ENCODE results near the gene CCN2.
A peak's percentile ranks its signal among the peaks of the same experiment; 100 is the strongest.

Gene CCN2

DNA sequence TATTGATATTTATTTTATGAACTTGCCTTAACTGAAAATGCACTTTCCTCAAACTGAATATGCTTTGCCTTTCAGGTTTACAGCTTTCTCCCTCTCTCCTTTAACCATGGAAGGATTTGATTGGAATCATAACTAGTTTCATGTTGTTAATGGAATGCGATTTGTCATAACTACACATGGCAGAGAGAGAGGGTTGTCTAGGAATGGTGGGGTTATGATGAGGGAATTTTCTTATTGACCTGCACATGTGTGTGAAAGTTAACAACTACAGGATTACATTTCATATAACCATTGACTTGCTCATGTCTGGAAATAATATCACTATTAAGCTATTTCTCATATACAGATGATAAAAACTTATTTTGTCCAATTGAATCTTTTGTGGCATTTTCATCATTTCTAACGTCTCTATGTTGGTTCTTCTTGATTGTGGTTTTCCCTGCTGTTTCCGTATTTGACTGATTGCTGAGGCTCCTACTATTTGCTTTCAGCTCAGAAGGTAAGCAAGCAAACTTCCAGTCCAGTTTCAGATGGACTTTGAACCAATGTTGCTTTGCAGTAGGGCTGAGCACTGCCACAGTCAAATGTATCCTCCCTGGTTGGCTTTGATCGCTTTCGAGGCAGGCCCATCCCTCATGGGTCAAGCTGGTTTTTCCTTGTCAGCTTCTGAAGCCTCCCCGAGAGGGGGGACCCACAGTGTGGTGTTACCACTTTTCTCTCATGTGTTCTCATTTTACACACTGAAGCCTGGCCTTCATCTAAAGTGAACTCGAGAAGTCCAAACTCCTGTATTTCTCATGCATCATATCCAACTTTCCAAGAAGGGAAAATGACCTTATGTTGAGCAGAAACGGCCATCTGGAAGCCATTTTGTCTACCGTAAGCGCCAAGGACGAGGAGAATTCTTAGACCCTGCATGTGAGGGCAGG lies 7.6 kb upstream of the CCN2 start:
- Histone ChIP-seq H3K27me3 (ENCODE audit: insufficient read depth, poor library complexity, severe bottlenecking) (no peaks in the 10 kb centered on the region), H3K27ac (ENCODE audit: poor library complexity, severe bottlenecking) (no peak overlapping the region), H3K9me3 (ENCODE audit: severe bottlenecking) (no peaks in the 10 kb centered on the region), H3K36me3 (ENCODE audit: low read depth) (no peaks in the 10 kb centered on the region), H3K4me3 (ENCODE audit: severe bottlenecking) (no peak overlapping the region), H3K4me1 (ENCODE audit: insufficient read depth, poor library complexity, severe bottlenecking) (peaks cover 15% of the 10 kb centered on the region)
- ATAC-seq (ENCODE audit: low read depth) (no peak), DNase-seq (ENCODE audit: low spot score) (no peak)
- TF ChIP-seq, protein P1, sequence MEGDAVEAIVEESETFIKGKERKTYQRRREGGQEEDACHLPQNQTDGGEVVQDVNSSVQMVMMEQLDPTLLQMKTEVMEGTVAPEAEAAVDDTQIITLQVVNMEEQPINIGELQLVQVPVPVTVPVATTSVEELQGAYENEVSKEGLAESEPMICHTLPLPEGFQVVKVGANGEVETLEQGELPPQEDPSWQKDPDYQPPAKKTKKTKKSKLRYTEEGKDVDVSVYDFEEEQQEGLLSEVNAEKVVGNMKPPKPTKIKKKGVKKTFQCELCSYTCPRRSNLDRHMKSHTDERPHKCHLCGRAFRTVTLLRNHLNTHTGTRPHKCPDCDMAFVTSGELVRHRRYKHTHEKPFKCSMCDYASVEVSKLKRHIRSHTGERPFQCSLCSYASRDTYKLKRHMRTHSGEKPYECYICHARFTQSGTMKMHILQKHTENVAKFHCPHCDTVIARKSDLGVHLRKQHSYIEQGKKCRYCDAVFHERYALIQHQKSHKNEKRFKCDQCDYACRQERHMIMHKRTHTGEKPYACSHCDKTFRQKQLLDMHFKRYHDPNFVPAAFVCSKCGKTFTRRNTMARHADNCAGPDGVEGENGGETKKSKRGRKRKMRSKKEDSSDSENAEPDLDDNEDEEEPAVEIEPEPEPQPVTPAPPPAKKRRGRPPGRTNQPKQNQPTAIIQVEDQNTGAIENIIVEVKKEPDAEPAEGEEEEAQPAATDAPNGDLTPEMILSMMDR (IDR thresholded peaks at IDR 0.05; ENCODE audit: poor library complexity, severe bottlenecking), result no peak

DNA sequence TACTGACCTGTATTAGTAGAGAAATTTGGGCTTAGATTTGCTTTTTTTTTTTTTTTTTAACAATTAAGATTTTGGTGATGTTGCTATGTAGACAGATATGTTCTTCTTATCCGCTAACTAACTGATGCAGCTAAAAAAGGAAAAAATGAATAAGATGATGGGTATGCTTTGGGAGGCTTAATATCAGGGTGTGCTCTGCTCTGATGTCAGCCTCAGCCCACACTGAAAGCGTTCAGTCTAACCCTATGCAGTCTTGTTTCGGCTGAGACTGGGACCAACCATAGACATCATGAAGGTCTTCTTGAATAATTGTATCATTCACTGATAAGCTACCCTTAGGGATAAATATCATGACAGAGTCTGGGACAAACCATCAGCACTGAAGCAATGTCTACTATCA lies 6.9 kb upstream of the CCN2 start:
- no peak for ATAC-seq (ENCODE audit: low read depth)
- no peak overlapping the region for H3K27ac ChIP-seq (ENCODE audit: poor library complexity, severe bottlenecking)
- no peak overlapping the region for H3K4me3 ChIP-seq (ENCODE audit: severe bottlenecking)
- TF ChIP-seq, protein P1 (IDR thresholded peaks at IDR 0.05; ENCODE audit: poor library complexity, severe bottlenecking), result no peak
- H3K4me1 ChIP-seq (ENCODE audit: insufficient read depth, poor library complexity, severe bottlenecking), result peaks cover 17% of the 10 kb centered on the region
- H3K36me3 ChIP-seq (ENCODE audit: low read depth), result no peaks in the 10 kb centered on the region
- DNase-seq (ENCODE audit: low spot score), result no peak
- H3K9me3 ChIP-seq (ENCODE audit: severe bottlenecking), result no peaks in the 10 kb centered on the region
- no peaks in the 10 kb centered on the region for H3K27me3 ChIP-seq (ENCODE audit: insufficient read depth, poor library complexity, severe bottlenecking)

DNA sequence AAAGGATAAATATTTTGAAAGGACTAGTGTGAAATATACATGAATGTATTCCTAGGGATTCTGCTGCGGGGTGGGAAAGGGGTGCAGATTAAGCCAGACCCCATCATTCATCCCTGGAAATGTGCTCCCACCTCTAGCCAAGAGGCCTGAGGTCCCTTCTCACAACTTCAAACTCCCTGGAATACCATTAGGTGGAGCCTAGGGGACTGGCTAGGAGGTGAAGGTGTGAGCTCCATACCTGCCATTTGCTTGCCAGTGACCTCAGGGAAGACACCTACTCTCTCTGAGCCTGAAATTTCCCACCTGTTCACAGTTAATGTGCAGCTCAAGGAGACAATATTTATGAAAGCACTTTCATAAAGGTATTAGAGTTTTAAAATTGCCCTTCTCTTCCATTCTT lies 4.7 kb upstream of the CCN2 start:
- ATAC-seq (ENCODE audit: low read depth), result no peak
- no peak overlapping the region for H3K27ac ChIP-seq (ENCODE audit: poor library complexity, severe bottlenecking)
- H3K4me3 ChIP-seq (ENCODE audit: severe bottlenecking), result no peak overlapping the region
- TF ChIP-seq, protein P1 (IDR thresholded peaks at IDR 0.05; ENCODE audit: poor library complexity, severe bottlenecking), result no peak
- H3K9me3 ChIP-seq (ENCODE audit: severe bottlenecking), result no peaks in the 10 kb centered on the region
- H3K27me3 ChIP-seq (ENCODE audit: insufficient read depth, poor library complexity, severe bottlenecking), result no peaks in the 10 kb centered on the region
- no peak for DNase-seq (ENCODE audit: low spot score)
- no peaks in the 10 kb centered on the region for H3K36me3 ChIP-seq (ENCODE audit: low read depth)
- peaks cover 29% of the 10 kb centered on the region for H3K4me1 ChIP-seq (ENCODE audit: insufficient read depth, poor library complexity, severe bottlenecking)

DNA sequence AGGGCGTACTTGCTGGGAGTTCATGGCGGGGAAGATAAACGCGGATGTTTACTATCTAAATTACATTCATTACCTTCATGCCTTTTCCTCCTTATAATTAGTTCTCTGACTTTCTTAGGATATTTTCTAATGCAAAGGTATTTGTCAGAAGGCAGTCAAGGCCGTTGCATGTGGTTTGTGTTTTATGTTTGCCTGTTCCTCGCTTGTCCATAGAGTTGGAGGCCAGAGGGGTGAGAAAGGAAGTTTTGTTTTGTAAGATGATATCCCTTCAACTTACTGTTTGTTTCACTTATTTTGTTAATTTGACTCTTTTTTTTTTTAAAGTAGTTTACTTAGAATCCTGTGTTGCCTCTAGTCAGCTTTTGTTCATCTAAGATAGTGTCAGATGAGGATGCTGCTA lies 4.0 kb upstream of the CCN2 start:
- Histone ChIP-seq H3K27me3 (ENCODE audit: insufficient read depth, poor library complexity, severe bottlenecking) (no peaks in the 10 kb centered on the region), H3K4me3 (ENCODE audit: severe bottlenecking) (no peak overlapping the region), H3K4me1 (ENCODE audit: insufficient read depth, poor library complexity, severe bottlenecking) (peaks cover 29% of the 10 kb centered on the region), H3K36me3 (ENCODE audit: low read depth) (peaks cover 2% of the 10 kb centered on the region), H3K9me3 (ENCODE audit: severe bottlenecking) (no peaks in the 10 kb centered on the region), H3K27ac (ENCODE audit: poor library complexity, severe bottlenecking) (peak overlapping the region; percentile 86)
- TF ChIP-seq, protein P1 (IDR thresholded peaks at IDR 0.05; ENCODE audit: poor library complexity, severe bottlenecking), result no peak
- ATAC-seq (ENCODE audit: low read depth) (no peak), DNase-seq (ENCODE audit: low spot score) (no peak)

DNA sequence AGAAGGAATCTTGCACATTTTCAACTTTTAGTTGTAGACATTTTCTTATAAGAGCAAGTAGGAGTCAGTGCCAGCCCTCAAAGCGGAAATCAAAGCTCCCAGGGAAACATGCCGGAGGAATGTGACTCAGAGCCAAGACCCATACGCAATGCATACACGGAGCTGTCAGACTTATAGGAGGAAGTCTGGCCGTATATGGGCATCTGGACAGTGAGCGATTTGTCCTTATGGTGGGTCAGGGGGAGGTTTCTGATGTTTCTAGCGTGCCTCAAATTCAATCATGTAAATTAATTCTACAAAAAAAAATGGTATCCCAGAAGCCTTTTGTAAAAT lies 3.6 kb upstream of the CCN2 start:
- TF ChIP-seq, protein P1 (IDR thresholded peaks at IDR 0.05; ENCODE audit: poor library complexity, severe bottlenecking), result no peak
- Histone ChIP-seq H3K4me3 (ENCODE audit: severe bottlenecking) (no peak overlapping the region), H3K27ac (ENCODE audit: poor library complexity, severe bottlenecking) (peak overlapping the region; percentile 86), H3K36me3 (ENCODE audit: low read depth) (peaks cover 7% of the 10 kb centered on the region), H3K9me3 (ENCODE audit: severe bottlenecking) (no peaks in the 10 kb centered on the region), H3K4me1 (ENCODE audit: insufficient read depth, poor library complexity, severe bottlenecking) (peaks cover 31% of the 10 kb centered on the region), H3K27me3 (ENCODE audit: insufficient read depth, poor library complexity, severe bottlenecking) (no peaks in the 10 kb centered on the region)
- ATAC-seq (ENCODE audit: low read depth) (peak; percentile 81), DNase-seq (ENCODE audit: low spot score) (peak; percentile 84)
